Transverse colon (tissue), 3 donors: ENCODE results near the gene SHF.

Experiments used
- POLR2A ChIP-seq: fragments of 450-650 bp; IDR thresholded peaks from one replicate; pipeline ENCODE4 v1.6.1; 2016; ENCODE audit warnings: antibody characterized with exemption, mild to moderate bottlenecking, moderate library complexity
- TF ChIP-seq, protein P1 (sequence below), 5 experiments: fragments of 200-600 bp in 3 of 5; fragments of 450-650 bp in 2 of 5; sonication (generic) in 3 of 5; IDR thresholded peaks; 1 replicate in 2 of 5; 2 replicates in 3 of 5; pipeline ENCODE4 v1.5.1; 2016 to 2017; ENCODE audit warnings: antibody characterized with exemption in 5 of 5, inconsistent platforms in 3 of 5, mild to moderate bottlenecking in 2 of 5, moderate library complexity in 1 of 5

DNA sequence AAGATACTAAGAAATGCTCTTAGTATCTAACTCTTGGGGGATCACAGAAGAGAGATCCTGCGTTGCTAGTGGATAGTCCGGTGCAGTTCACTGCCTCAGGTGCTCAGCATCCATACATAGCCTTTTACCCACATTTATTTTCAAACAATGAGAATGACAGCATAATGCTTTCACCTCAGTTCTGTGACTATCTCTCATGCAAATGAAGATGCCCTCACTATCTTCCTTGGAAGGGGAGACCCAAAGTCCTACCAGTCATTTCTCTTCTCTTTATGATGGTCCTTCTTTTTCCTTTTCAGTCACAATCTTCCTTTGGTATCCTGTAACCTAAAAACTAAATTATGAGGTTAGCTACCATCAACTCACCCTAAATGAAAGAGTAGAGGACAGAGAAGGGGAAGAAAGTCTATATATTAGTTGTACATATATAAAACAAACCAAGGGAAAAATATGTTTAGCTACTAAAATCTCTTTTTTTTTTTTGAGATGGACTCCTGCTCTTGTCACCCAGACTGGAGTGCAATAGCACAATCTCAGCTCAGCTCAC, 33.4 kb upstream of the SHF start:
- no peak for TF ChIP-seq POLR2A
- TF ChIP-seq, protein P1, sequence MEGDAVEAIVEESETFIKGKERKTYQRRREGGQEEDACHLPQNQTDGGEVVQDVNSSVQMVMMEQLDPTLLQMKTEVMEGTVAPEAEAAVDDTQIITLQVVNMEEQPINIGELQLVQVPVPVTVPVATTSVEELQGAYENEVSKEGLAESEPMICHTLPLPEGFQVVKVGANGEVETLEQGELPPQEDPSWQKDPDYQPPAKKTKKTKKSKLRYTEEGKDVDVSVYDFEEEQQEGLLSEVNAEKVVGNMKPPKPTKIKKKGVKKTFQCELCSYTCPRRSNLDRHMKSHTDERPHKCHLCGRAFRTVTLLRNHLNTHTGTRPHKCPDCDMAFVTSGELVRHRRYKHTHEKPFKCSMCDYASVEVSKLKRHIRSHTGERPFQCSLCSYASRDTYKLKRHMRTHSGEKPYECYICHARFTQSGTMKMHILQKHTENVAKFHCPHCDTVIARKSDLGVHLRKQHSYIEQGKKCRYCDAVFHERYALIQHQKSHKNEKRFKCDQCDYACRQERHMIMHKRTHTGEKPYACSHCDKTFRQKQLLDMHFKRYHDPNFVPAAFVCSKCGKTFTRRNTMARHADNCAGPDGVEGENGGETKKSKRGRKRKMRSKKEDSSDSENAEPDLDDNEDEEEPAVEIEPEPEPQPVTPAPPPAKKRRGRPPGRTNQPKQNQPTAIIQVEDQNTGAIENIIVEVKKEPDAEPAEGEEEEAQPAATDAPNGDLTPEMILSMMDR (IDR thresholded peaks at IDR 0.05) = no peak
